ENCODE measurements around the gene GOLGB1. TPM values are rescaled to one million over a fixed set of nuclear protein-coding genes. Genes with fewer than 3 reads are reported as not detected.

The GOLGB1 gene
- total RNA-seq, 1 donor from 2014 or later: 63.1 TPM

Other genes with a start within 250 kb of the GOLGB1 start
- gene POLQ, start 203.8 kb downstream of the GOLGB1 start, total RNA-seq (ENCODE audit: unreplicated experiment): 2.1 TPM
- not detected for gene ARGFX, start 181.8 kb downstream of the GOLGB1 start, total RNA-seq (ENCODE audit: unreplicated experiment)
- not detected for gene FBXO40, start 156.4 kb downstream of the GOLGB1 start, total RNA-seq (ENCODE audit: unreplicated experiment)
- gene HCLS1, start 88.8 kb downstream of the GOLGB1 start, total RNA-seq (ENCODE audit: unreplicated experiment): 45.8 TPM
- gene IQCB1, start 85.3 kb upstream of the GOLGB1 start, total RNA-seq (ENCODE audit: unreplicated experiment): 22.5 TPM
- gene EAF2, start 85.5 kb upstream of the GOLGB1 start, total RNA-seq (ENCODE audit: unreplicated experiment): 4.0 TPM
- 4.9 TPM for gene SLC15A2, start 144.7 kb upstream of the GOLGB1 start, total RNA-seq (ENCODE audit: unreplicated experiment)

Measured in endothelial cell (in vitro differentiated cells).